GM23338 (cell line): ENCODE results near the gene KCNAB2. TPM values are rescaled to one million over a fixed set of nuclear protein-coding genes. Genes with fewer than 3 reads are reported as not detected.

ENCODE experiments used
- ATAC-seq: fragments of 200-7000 bp; cut with Tn5 transposase; 3 replicates; pipeline ENCODE4 v1.9.1; 2020
- DNase-seq: peaks from one replicate; pipeline ENCODE4 v3.0.0-alpha.2; 2015; ENCODE audit warnings: low spot score
- H2AFZ ChIP-seq: fragments of 200-600 bp; sonication (generic); 2 replicates; pipeline ENCODE4 v1.8.0; 2016; ENCODE audit warnings: antibody characterized with exemption, mild to moderate bottlenecking, moderate library complexity
- H3F3A ChIP-seq: fragments of 200-600 bp; sonication (generic); replicated peaks from 2 replicates; pipeline ENCODE4 v1.8.0; 2017; ENCODE audit warnings: antibody characterized with exemption, mixed run types, low read depth
- H3K27ac ChIP-seq: fragments of 200-600 bp; sonication (generic); 2 replicates; pipeline ENCODE4 v1.6.1; 2016; ENCODE audit warnings: low read depth
- H3K27me3 ChIP-seq: fragments of 200-600 bp; sonication (generic); 2 replicates; pipeline ENCODE4 v1.8.0; 2016; ENCODE audit warnings: mild to moderate bottlenecking, mixed run types, moderate library complexity; ENCODE audit not compliant: insufficient read depth
- H3K36me3 ChIP-seq: fragments of 200-600 bp; sonication (generic); 2 replicates; pipeline ENCODE4 v1.8.0; 2016; ENCODE audit warnings: mild to moderate bottlenecking; ENCODE audit not compliant: insufficient read depth
- H3K4me1 ChIP-seq: fragments of 200-600 bp; sonication (generic); 2 replicates; pipeline ENCODE4 v1.8.0; 2016; ENCODE audit warnings: mild to moderate bottlenecking, moderate library complexity; ENCODE audit not compliant: insufficient read depth
- H3K4me2 ChIP-seq: fragments of 200-600 bp; sonication (generic); 2 replicates; pipeline ENCODE4 v1.7.1; 2017; ENCODE audit warnings: mixed run types
- H3K4me3 ChIP-seq: fragments of 200-600 bp; sonication (generic); 2 replicates; pipeline ENCODE4 v1.6.1; 2016; ENCODE audit warnings: mixed run types
- H3K79me2 ChIP-seq: fragments of 200-600 bp; sonication (generic); replicated peaks from 2 replicates; pipeline ENCODE4 v1.8.0; 2017; ENCODE audit warnings: mild to moderate bottlenecking; ENCODE audit not compliant: insufficient read depth
- H3K9me2 ChIP-seq: fragments of 200-600 bp; sonication (generic); 2 replicates; pipeline ENCODE4 v1.8.0; 2017; ENCODE audit not compliant: insufficient read depth
- H4K20me1 ChIP-seq: fragments of 200-600 bp; sonication (generic); replicated peaks from 2 replicates; pipeline ENCODE4 v1.8.0; 2017; ENCODE audit warnings: mild to moderate bottlenecking; ENCODE audit not compliant: insufficient read depth
- H3K27ac Mint-ChIP-seq: 2 replicates; pipeline ENCODE4 v1.8.0; 2020; ENCODE audit warnings: inconsistent platforms, mild to moderate bottlenecking, moderate library complexity, mixed read lengths
- H3K27me3 Mint-ChIP-seq: 3 replicates; pipeline ENCODE4 v1.8.0; 2022; ENCODE audit warnings: low read depth, mild to moderate bottlenecking, moderate library complexity, mixed read lengths, inconsistent platforms; ENCODE audit not compliant: insufficient read depth, poor library complexity
- H3K36me3 Mint-ChIP-seq: 3 replicates; pipeline ENCODE4 v1.8.0; 2021; ENCODE audit warnings: low read depth, mild to moderate bottlenecking, inconsistent platforms, moderate library complexity, mixed read lengths
- H3K4me1 Mint-ChIP-seq: 3 replicates; pipeline ENCODE4 v1.8.0; 2020; ENCODE audit warnings: mild to moderate bottlenecking, inconsistent platforms, mixed read lengths
- H3K4me3 Mint-ChIP-seq: 3 replicates; pipeline ENCODE4 v1.8.0; 2021; ENCODE audit warnings: moderate library complexity, mild to moderate bottlenecking, inconsistent platforms, mixed read lengths
- H3K9me3 Mint-ChIP-seq: 3 replicates; pipeline ENCODE4 v1.8.0; 2020; ENCODE audit warnings: moderate library complexity, mild to moderate bottlenecking, inconsistent platforms, mixed read lengths
- CREB1 ChIP-seq: fragments of 250-450 bp; sonication (Bioruptor Pico); IDR thresholded peaks from 2 replicates; pipeline ENCODE4 v1.5.0; 2020; ENCODE audit warnings: low read depth, mild to moderate bottlenecking, moderate library complexity
- CTCF ChIP-seq, 2 experiments: fragments of 200-600 bp in 1 of 2; sonication (generic) in 1 of 2; conservative IDR thresholded peaks; 2 replicates each; pipeline versions ENCODE4 v1.5.1 to v1.6.1; 2016 to 2017; ENCODE audit warnings: antibody characterized with exemption in 2 of 2, low read depth in 2 of 2, mild to moderate bottlenecking in 2 of 2, moderate library complexity in 1 of 2
- JUNB ChIP-seq: IDR thresholded peaks from one replicate; pipeline ENCODE4 v1.6.1; 2016; ENCODE audit warnings: antibody characterized with exemption; ENCODE audit not compliant: unreplicated experiment
- POLR2AphosphoS5 ChIP-seq: IDR thresholded peaks from 2 replicates; pipeline ENCODE4 v1.6.1; 2016; ENCODE audit warnings: antibody characterized with exemption, low read depth
- STAT1 ChIP-seq: IDR thresholded peaks from one replicate; pipeline ENCODE4 v1.6.1; 2016; ENCODE audit warnings: antibody characterized with exemption; ENCODE audit not compliant: unreplicated experiment
- ZNF331 ChIP-seq: fragments of 250-450 bp; sonication (Bioruptor Pico); IDR thresholded peaks from 2 replicates; pipeline ENCODE4 v1.5.0; 2020; ENCODE audit warnings: low read depth, mild to moderate bottlenecking, moderate library complexity
- ZNF462 ChIP-seq: fragments of 250-450 bp; sonication (Bioruptor Pico); IDR thresholded peaks from 2 replicates; pipeline ENCODE4 v1.5.0; 2020; ENCODE audit warnings: mild to moderate bottlenecking, moderate library complexity
- polyA plus RNA-seq: library from polyadenylated mRNA; unstranded; fragments of >200 nt; fragmentation: Nextera tagmentation; extraction: Ambion mirVana; gene quantifications from 2 replicates; pipeline ENCODE4 v1.2.1, GENCODE V29; 2016
- total RNA-seq: library from RNA; depleted of rRNA; stranded (reverse); fragments of >200 nt; shearing (Covaris generic); gene quantifications from 2 replicates; pipeline ENCODE4 v1.2.3, GENCODE V29; 2014

KCNAB2 gene
- total and polyA plus RNA-seq, 2 experiments from 2014 or later: 3.0 to 3.7 TPM

GRCh38 chr1:6066680-6067079, 21.0 kb downstream of the KCNAB2 start (continued):
- TF ChIP-seq ZNF462 (CRISPR knock-in tag): no peak
- no peak for TF ChIP-seq STAT1
- no peak for TF ChIP-seq CTCF (conservative IDR thresholded peaks at IDR 0.05; ENCODE audit: low read depth in 2 of 2)
- no peak for TF ChIP-seq JUNB

GRCh38 chr1:6068073-6068472, 22.4 kb downstream of the KCNAB2 start:
- no peaks in the 10 kb centered on the region for H4K20me1 ChIP-seq
- H3K79me2 ChIP-seq: no peaks in the 10 kb centered on the region
- H3K36me3 ChIP-seq: no peaks in the 10 kb centered on the region
- no peak overlapping the region for H3K27ac ChIP-seq
- H3K4me2 ChIP-seq: no peak overlapping the region
- no peak overlapping the region for H3K4me3 Mint-ChIP-seq
- H3K9me2 ChIP-seq: no peaks in the 10 kb centered on the region
- no peak overlapping the region for H3K27ac Mint-ChIP-seq
- 0 out of 3 replicates have a peak, but pooled peaks cover 2% of the 10 kb centered on the region for H3K9me3 Mint-ChIP-seq
- H3K27me3 ChIP-seq: no peaks in the 10 kb centered on the region
- no peaks in the 10 kb centered on the region for H3K36me3 Mint-ChIP-seq
- no peak for TF ChIP-seq CREB1 (CRISPR knock-in tag)
- TF ChIP-seq POLR2AphosphoS5: no peak
- no peak for TF ChIP-seq STAT1
- TF ChIP-seq ZNF331 (CRISPR knock-in tag): no peak
- H2AFZ ChIP-seq: no peak overlapping the region
- ATAC-seq: no peak
- no peaks in the 10 kb centered on the region for H3K4me1 Mint-ChIP-seq
- peaks cover 4% of the 10 kb centered on the region for H3K27me3 Mint-ChIP-seq
- no peaks in the 10 kb centered on the region for H3F3A ChIP-seq
- H3K4me1 ChIP-seq: no peaks in the 10 kb centered on the region
- DNase-seq: no peak
- H3K4me3 ChIP-seq: no peak overlapping the region
